A673 (cell line): Measurements from ENCODE around the gene SF3B3. TPM values are rescaled to one million over a fixed set of nuclear protein-coding genes. Genes with fewer than 3 reads are reported as not detected.
A peak's percentile ranks its signal among the peaks of the same experiment; 100 is the strongest.

Source experiments
- BruUV-seq: library from RNA; stranded (reverse); fragments of 400-500 nt; replicated peaks from 2 replicates; lab custom pipeline; 2021; lab: Mats Ljungman, UMichigan
- CTCF ChIA-PET: fragments of 300-600 bp; sonication (Branson Sonifier 250); formaldehyde crosslinking; loops from one replicate; lab custom pipeline; 2022; ENCODE audit warnings: antibody characterized with exemption; lab: Charles Lee
- POLR2A ChIA-PET: fragments of 300-600 bp; sonication (Branson Sonifier 250); formaldehyde crosslinking; loops from one replicate; lab custom pipeline; 2022; ENCODE audit warnings: antibody characterized with exemption; ENCODE audit not compliant: low non-redundant PET; lab: Charles Lee
- DNase-seq: peaks from one replicate; pipeline ENCODE4 v3.0.0-alpha.2; 2015; ENCODE audit warnings: low spot score
- H3K27ac ChIP-seq: fragments of 200-600 bp; sonication (generic); 2 replicates; pipeline ENCODE4 v1.5.1; 2016; ENCODE audit warnings: mixed run types, low read depth, mild to moderate bottlenecking, mixed read lengths, antibody characterized with exemption, low read length; ENCODE audit not compliant: poor library complexity, severe bottlenecking
- H3K27me3 ChIP-seq: fragments of 200-600 bp; sonication (generic); replicated peaks from 2 replicates; pipeline ENCODE4 v1.6.1; 2017; ENCODE audit warnings: mixed run types, low read depth, mild to moderate bottlenecking, mixed read lengths, antibody characterized with exemption, low read length; ENCODE audit not compliant: insufficient read depth, poor library complexity
- H3K36me3 ChIP-seq: fragments of 200-600 bp; sonication (generic); 2 replicates; pipeline ENCODE4 v1.6.1; 2016; ENCODE audit warnings: mixed run types, mild to moderate bottlenecking, mixed read lengths, antibody characterized with exemption, low read length; ENCODE audit not compliant: insufficient read depth, poor library complexity, severe bottlenecking
- H3K4me1 ChIP-seq: fragments of 200-600 bp; sonication (generic); 2 replicates; pipeline ENCODE4 v1.6.1; 2017; ENCODE audit warnings: mixed run types, mild to moderate bottlenecking, mixed read lengths, antibody characterized with exemption, low read length; ENCODE audit not compliant: insufficient read depth, poor library complexity, severe bottlenecking
- H3K4me3 ChIP-seq: fragments of 200-600 bp; sonication (generic); 2 replicates; pipeline ENCODE4 v1.5.1; 2016; ENCODE audit warnings: low read depth, mixed run types, mild to moderate bottlenecking, mixed read lengths, low read length; ENCODE audit not compliant: poor library complexity, severe bottlenecking
- H3K9me3 ChIP-seq: fragments of 200-600 bp; sonication (generic); 2 replicates; pipeline ENCODE4 v1.6.1; 2016; ENCODE audit warnings: mixed run types, low read depth, mild to moderate bottlenecking, mixed read lengths, antibody characterized with exemption, low read length; ENCODE audit not compliant: poor library complexity, severe bottlenecking
- EZH2 ChIP-seq: fragments of 200-600 bp; sonication (generic); IDR thresholded peaks from 2 replicates; pipeline ENCODE4 v1.6.1; 2017; ENCODE audit warnings: borderline replicate concordance, low read depth, mild to moderate bottlenecking, mixed read lengths, antibody characterized with exemption, low read length; ENCODE audit not compliant: poor library complexity, severe bottlenecking
- intact Hi-C: fragments of 100-400 bp; cut with micrococcal nuclease; formaldehyde crosslinking; loops from one replicate; pipeline ENCODE4 v1.10.0; 2022; ENCODE audit not compliant: unreplicated experiment
- total RNA-seq: library from RNA; stranded (reverse); gene quantifications from 2 replicates; pipeline ENCODE4 v1.2.3, GENCODE V29; 2021
- TF ChIP-seq, protein P1 (sequence below): fragments of 300-800, 200-600 bp; sonication (generic); conservative IDR thresholded peaks from 2 replicates; pipeline ENCODE4 v1.5.1; 2017; ENCODE audit warnings: low read depth, mild to moderate bottlenecking, antibody characterized with exemption, low read length, moderate library complexity, mixed read lengths

The SF3B3 gene
- total RNA-seq, 1 experiment from 2014 or later: 571 TPM

DNA sequence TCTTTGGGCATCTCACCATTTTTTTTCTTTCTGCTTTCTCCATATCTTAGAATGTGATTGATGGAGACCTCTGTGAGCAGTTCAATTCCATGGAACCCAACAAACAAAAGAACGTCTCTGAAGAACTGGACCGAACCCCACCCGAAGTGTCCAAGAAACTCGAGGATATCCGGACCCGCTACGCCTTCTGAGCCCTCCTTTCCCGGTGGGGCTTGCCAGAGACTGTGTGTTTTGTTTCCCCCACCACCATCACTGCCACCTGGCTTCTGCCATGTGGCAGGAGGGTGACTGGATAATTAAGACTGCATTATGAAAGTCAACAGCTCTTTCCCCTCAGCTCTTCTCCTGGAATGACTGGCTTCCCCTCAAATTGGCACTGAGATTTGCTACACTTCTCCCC is 48.0 kb downstream of the SF3B3 start:
- peaks cover 92% of the 10 kb centered on the region for H3K36me3 ChIP-seq
- TF ChIP-seq, protein P1, sequence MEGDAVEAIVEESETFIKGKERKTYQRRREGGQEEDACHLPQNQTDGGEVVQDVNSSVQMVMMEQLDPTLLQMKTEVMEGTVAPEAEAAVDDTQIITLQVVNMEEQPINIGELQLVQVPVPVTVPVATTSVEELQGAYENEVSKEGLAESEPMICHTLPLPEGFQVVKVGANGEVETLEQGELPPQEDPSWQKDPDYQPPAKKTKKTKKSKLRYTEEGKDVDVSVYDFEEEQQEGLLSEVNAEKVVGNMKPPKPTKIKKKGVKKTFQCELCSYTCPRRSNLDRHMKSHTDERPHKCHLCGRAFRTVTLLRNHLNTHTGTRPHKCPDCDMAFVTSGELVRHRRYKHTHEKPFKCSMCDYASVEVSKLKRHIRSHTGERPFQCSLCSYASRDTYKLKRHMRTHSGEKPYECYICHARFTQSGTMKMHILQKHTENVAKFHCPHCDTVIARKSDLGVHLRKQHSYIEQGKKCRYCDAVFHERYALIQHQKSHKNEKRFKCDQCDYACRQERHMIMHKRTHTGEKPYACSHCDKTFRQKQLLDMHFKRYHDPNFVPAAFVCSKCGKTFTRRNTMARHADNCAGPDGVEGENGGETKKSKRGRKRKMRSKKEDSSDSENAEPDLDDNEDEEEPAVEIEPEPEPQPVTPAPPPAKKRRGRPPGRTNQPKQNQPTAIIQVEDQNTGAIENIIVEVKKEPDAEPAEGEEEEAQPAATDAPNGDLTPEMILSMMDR: no peak
- no peak for TF ChIP-seq EZH2
- BruUV-seq: TSS peak; percentile 36
- H3K4me3 ChIP-seq: no peak overlapping the region
- H3K27me3 ChIP-seq: no peaks in the 10 kb centered on the region
- DNase-seq: no peak
- no peaks in the 10 kb centered on the region for H3K9me3 ChIP-seq
- peaks cover 17% of the 10 kb centered on the region for H3K4me1 ChIP-seq
- intact Hi-C loops: loop anchor here (5.0 kb wide), 1 partner anchor 34 kb away; no protein-coding TSS in a partner anchor
- no peak overlapping the region for H3K27ac ChIP-seq
- ChIA-PET CTCF (no interaction called here), POLR2A (no interaction called here)

DNA sequence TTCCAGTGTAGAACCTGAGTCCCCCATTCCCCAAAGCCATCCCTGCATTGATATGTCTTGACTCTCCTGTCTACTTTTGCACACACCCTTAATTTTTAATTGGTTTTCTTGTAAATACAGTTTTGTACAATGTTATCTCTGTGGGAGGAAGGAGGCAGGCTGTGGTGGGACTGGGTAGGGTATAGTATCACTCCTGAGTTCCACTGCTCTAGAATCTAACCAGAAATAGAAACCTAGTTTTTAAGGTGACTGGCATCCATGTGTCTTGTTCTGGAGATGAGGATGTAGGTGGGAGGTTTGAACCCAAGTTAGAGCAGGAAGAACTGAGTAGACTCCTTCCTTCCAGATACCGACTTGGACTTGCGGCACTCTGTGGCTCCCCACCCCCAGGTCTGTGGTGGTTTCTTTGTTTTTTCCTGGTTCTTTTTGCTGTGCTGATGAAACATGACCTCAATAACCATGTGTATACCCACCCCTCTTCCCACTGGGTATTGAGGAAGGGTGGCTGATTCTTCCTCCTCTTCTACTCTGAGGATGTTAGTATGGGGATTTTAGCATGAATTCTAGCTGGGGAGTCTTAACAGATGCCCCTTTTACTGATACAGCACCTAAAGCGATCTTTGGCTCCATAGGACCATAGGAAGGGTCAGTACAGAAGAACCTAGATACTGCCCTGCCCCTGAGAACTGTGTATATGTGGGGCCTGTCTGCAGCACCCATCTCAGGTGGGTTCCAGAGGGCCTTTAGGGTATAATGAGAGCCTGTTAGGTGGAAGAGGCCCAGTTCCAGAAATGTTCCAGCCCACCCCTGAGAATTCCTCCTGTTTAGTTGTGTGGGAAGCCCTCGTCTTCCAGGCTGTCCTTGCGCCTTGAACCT is 48.7 kb downstream of the SF3B3 start:
- POLR2A ChIA-PET: no interaction called here
- Histone ChIP-seq H3K27me3 (no peaks in the 10 kb centered on the region), H3K36me3 (peaks cover 85% of the 10 kb centered on the region), H3K4me3 (no peak overlapping the region), H3K4me1 (peaks cover 17% of the 10 kb centered on the region), H3K9me3 (no peaks in the 10 kb centered on the region), H3K27ac (peak overlapping the region; percentile 58)
- no peak for DNase-seq
- CTCF ChIA-PET: no interaction called here
- intact Hi-C loops: loop anchor here (5.0 kb wide), 1 partner anchor 35 kb away; no protein-coding TSS in a partner anchor
- no TSS peak for BruUV-seq
- TF ChIP-seq, protein P1: no peak
- TF ChIP-seq EZH2: no peak

DNA sequence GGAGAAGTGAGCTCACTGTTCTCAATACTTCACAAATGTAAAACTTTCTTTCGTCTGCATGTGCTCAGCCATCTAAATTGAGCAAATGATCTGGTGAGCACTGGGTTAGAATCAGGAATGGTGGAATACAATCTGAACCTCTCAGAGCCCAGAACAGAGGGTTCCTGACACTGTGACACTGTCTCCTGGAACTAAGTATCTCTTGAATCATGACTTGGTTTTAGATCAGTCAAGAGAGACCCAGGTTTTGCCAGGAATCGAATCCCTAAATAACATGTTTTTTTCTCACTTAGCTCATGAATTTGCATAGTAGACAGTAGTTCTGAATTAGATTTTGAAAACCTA is 49.3 kb downstream of the SF3B3 start:
- BruUV-seq: no TSS peak
- ChIA-PET CTCF (no interaction called here), POLR2A (no interaction called here)
- Histone ChIP-seq H3K9me3 (no peaks in the 10 kb centered on the region), H3K36me3 (peaks cover 79% of the 10 kb centered on the region), H3K27me3 (no peaks in the 10 kb centered on the region), H3K4me3 (no peak overlapping the region), H3K4me1 (peaks cover 17% of the 10 kb centered on the region), H3K27ac (peak overlapping the region; percentile 58)
- no peak for DNase-seq
- intact Hi-C loops: loop anchor here (5.0 kb wide), 1 partner anchor 36 kb away; no protein-coding TSS in a partner anchor
- TF ChIP-seq EZH2: no peak
- TF ChIP-seq, protein P1: no peak
